GM12864 (cell line): ENCODE data around the gene NHS.

Experiments used
- DNase-seq: peaks from one replicate; pipeline ENCODE4 v3.0.0-alpha.2; 2011; ENCODE audit warnings: low read depth
- H3K4me3 ChIP-seq: 2 replicates; pipeline ENCODE4 v1.5.1; 2011; ENCODE audit warnings: mild to moderate bottlenecking, low read depth, low read length, control low read depth
- CTCF ChIP-seq: IDR thresholded peaks from 2 replicates; pipeline ENCODE4 v1.5.1; 2011; ENCODE audit warnings: low read depth, mild to moderate bottlenecking, moderate library complexity, low read length, control low read depth, inconsistent platforms; ENCODE audit errors: missing control alignments

Gene NHS

GRCh38 chrX:17549107-17549651 is 174.2 kb downstream of the NHS start:
- TF ChIP-seq CTCF: no peak
- no peak overlapping the region for H3K4me3 ChIP-seq
- no peak for DNase-seq

- no peak for DNase-seq
- H3K4me3 ChIP-seq: no peak overlapping the region
- no peak for TF ChIP-seq CTCF
Measured at GRCh38 chrX:17550011-17550410, 175.0 kb downstream of the NHS start.

GRCh38 chrX:17552044-17552650 is 177.1 kb downstream of the NHS start:
- DNase-seq: no peak
- TF ChIP-seq CTCF: no peak
- H3K4me3 ChIP-seq: no peak overlapping the region

- H3K4me3 ChIP-seq: no peak overlapping the region
- no peak for TF ChIP-seq CTCF
- no peak for DNase-seq
Measured at GRCh38 chrX:17553469-17553868, 178.5 kb downstream of the NHS start.

GRCh38 chrX:17553961-17554482 is 179.0 kb downstream of the NHS start:
- DNase-seq: no peak
- no peak for TF ChIP-seq CTCF
- H3K4me3 ChIP-seq: no peak overlapping the region

GRCh38 chrX:17554914-17555313 is 179.9 kb downstream of the NHS start:
- no peak overlapping the region for H3K4me3 ChIP-seq
- no peak for TF ChIP-seq CTCF
- no peak for DNase-seq

- no peak overlapping the region for H3K4me3 ChIP-seq
- no peak for TF ChIP-seq CTCF
- no peak for DNase-seq
Measured at GRCh38 chrX:17555846-17556245, 180.8 kb downstream of the NHS start.
